CD4-positive, alpha-beta T cell (primary cell): ENCODE results near the gene METTL25B. TPM values are rescaled to one million over a fixed set of nuclear protein-coding genes. Genes with fewer than 3 reads are reported as not detected.

Experiments
- ATAC-seq: fragments of 200-7000 bp; cut with Tn5 transposase; one replicate; pipeline ENCODE4 v1.10.0; 2022; ENCODE audit warnings: mild to moderate bottlenecking; ENCODE audit not compliant: poor library complexity
- CTCF ChIA-PET: fragments of 350-600 bp; sonication (Branson Sonifier 250); formaldehyde crosslinking; loops from one replicate; lab custom pipeline; 2021; ENCODE audit warnings: antibody characterized with exemption, inconsistent platforms; lab: Charles Lee
- POLR2A ChIA-PET: fragments of 350-600 bp; sonication (Branson Sonifier 250); formaldehyde crosslinking; loops from one replicate; lab custom pipeline; 2021; ENCODE audit warnings: antibody characterized with exemption, inconsistent platforms; lab: Charles Lee
- DNase-seq, 14 experiments: peaks; one replicate each; pipeline ENCODE4 v3.0.0-alpha.2; 2013 to 2020; ENCODE audit warnings: mixed read lengths in 2 of 14
- H3K27ac ChIP-seq, 2 donors: one replicate each; pipeline versions ENCODE4 v1.5.1 to v1.7.0; 2013; ENCODE audit warnings: low read length in 2 of 2, low read depth in 1 of 2, mild to moderate bottlenecking in 1 of 2
- H3K27me3 ChIP-seq, 2 experiments: 1 replicate in 1 of 2; 2 replicates in 1 of 2; pipeline versions ENCODE4 v1.6.1 to v1.7.0; 2013; ENCODE audit warnings: low read length in 2 of 2, control low read depth in 1 of 2, mild to moderate bottlenecking in 1 of 2, moderate library complexity in 1 of 2; ENCODE audit not compliant: insufficient read depth in 2 of 2, control insufficient read depth in 1 of 2
- H3K36me3 ChIP-seq: one replicate; pipeline ENCODE4 v1.6.1; 2013; ENCODE audit warnings: low read length, control low read depth; ENCODE audit not compliant: insufficient read depth
- H3K4me1 ChIP-seq: one replicate; pipeline ENCODE4 v1.6.1; 2013; ENCODE audit warnings: low read length, control low read depth; ENCODE audit not compliant: insufficient read depth
- H3K4me3 ChIP-seq: one replicate; pipeline ENCODE4 v1.5.1; 2013; ENCODE audit warnings: mild to moderate bottlenecking, low read length, moderate library complexity
- H3K9me3 ChIP-seq, 2 experiments: 1 replicate in 1 of 2; 2 replicates in 1 of 2; pipeline versions ENCODE4 v1.6.1 to v1.7.0; 2013; ENCODE audit warnings: low read length in 2 of 2, mild to moderate bottlenecking in 2 of 2, control low read depth in 1 of 2, moderate library complexity in 1 of 2; ENCODE audit not compliant: control insufficient read depth in 1 of 2, insufficient read depth in 1 of 2
- H3K27ac Mint-ChIP-seq: one replicate; pipeline ENCODE4 v1.8.0; 2020; ENCODE audit warnings: mixed read lengths
- H3K27me3 Mint-ChIP-seq: one replicate; pipeline ENCODE4 v1.8.0; 2021; ENCODE audit warnings: mixed read lengths
- H3K36me3 Mint-ChIP-seq: one replicate; pipeline ENCODE4 v1.8.0; 2021; ENCODE audit warnings: low read depth, mixed read lengths
- H3K4me1 Mint-ChIP-seq: one replicate; pipeline ENCODE4 v1.8.0; 2021; ENCODE audit warnings: low read depth, mixed read lengths
- H3K4me3 Mint-ChIP-seq: one replicate; pipeline ENCODE4 v1.8.0; 2020; ENCODE audit warnings: mild to moderate bottlenecking, mixed read lengths
- H3K9me3 Mint-ChIP-seq: one replicate; pipeline ENCODE4 v1.8.0; 2020; ENCODE audit warnings: mixed read lengths
- CTCF ChIP-seq: fragments of 200-600 bp; IDR thresholded peaks from one replicate; pipeline ENCODE4 v1.8.0; 2022; ENCODE audit warnings: antibody characterized with exemption, mild to moderate bottlenecking
- intact Hi-C, 2 experiments: fragments of 100-400 bp; cut with DNase I in 1 of 2; cut with micrococcal nuclease in 1 of 2; formaldehyde crosslinking; loops; one replicate each; pipeline versions ENCODE4 v1.15.1 to v1.9.0; 2023 to 2025; cut with DNase I, micrococcal nuclease
- total RNA-seq, 174 experiments: library from RNA in 2 of 174; stranded (reverse) in 2 of 174; gene quantifications; one replicate each; pipeline ENCODE4 v1.2.3 and lab custom pipeline; 2021 to 2026

Gene METTL25B
- total RNA-seq, 2 experiments from 2014 or later = 10.6 to 12.0 TPM

GRCh38 chr1:156707417-156708217 lies 20.7 kb upstream of the METTL25B start:
- ATAC-seq = no peak
- no peaks in the 10 kb centered on the region for H3K9me3 Mint-ChIP-seq
- H3K4me3 Mint-ChIP-seq = peak overlapping the region; percentile 80
- H3K27me3 Mint-ChIP-seq = peaks cover 27% of the 10 kb centered on the region
- peaks cover 19 to 24% of the 10 kb centered on the region in 2 experiments for H3K27me3 ChIP-seq
- intact Hi-C loops = loop anchor here (1.0 to 2.0 kb wide), 3 partner anchors 17 to 19 kb away; no protein-coding TSS in a partner anchor
- no peak overlapping the region for H3K4me3 ChIP-seq
- no peaks in the 10 kb centered on the region for H3K9me3 ChIP-seq
- peaks cover 32% of the 10 kb centered on the region for H3K4me1 Mint-ChIP-seq
- peaks cover 35% of the 10 kb centered on the region for H3K4me1 ChIP-seq
- CTCF ChIA-PET = interaction anchor here (0.9 to 4.6 kb wide), 5 partner anchors 18 to 102 kb away, joined by 3 to 51 read pairs (median 5); partner anchors contain the start of genes ISG20L2 and METTL25B
- no peaks in the 10 kb centered on the region for H3K36me3 Mint-ChIP-seq
- POLR2A ChIA-PET = interaction anchor here (0.8 to 2.7 kb wide), 9 partner anchors 8 to 48 kb away, joined by 3 to 25 read pairs (median 8); partner anchors contain the start of genes HDGF, ISG20L2, METTL25B and MRPL24
- H3K36me3 ChIP-seq = no peaks in the 10 kb centered on the region
- TF ChIP-seq CTCF = no peak
- peak overlapping the region; percentile 77 for H3K27ac Mint-ChIP-seq
- peak in 1 of 14 experiments; percentile 18 for DNase-seq
- no peak overlapping the region for H3K27ac ChIP-seq

- H3K9me3 ChIP-seq = no peaks in the 10 kb centered on the region
- no peaks in the 10 kb centered on the region for H3K36me3 ChIP-seq
- CTCF ChIA-PET = interaction anchor here (4.2 to 4.6 kb wide), 2 partner anchors 18 to 19 kb away, joined by 43 to 51 read pairs; partner anchors contain the start of genes ISG20L2 and METTL25B
- no peak overlapping the region for H3K4me3 ChIP-seq
- intact Hi-C loops = no loop called here
- Mint-ChIP-seq H3K9me3 (no peaks in the 10 kb centered on the region), H3K27me3 (peaks cover 21% of the 10 kb centered on the region), H3K27ac (peak overlapping the region; percentile 77), H3K4me3 (peak overlapping the region; percentile 38), H3K4me1 (peaks cover 32% of the 10 kb centered on the region), H3K36me3 (no peaks in the 10 kb centered on the region)
- peaks cover 35% of the 10 kb centered on the region for H3K4me1 ChIP-seq
- no peak overlapping the region for H3K27ac ChIP-seq
- DNase-seq = no peak
- no peak for TF ChIP-seq CTCF
- ATAC-seq = no peak
- POLR2A ChIA-PET = interaction anchor here (0.8 to 1.2 kb wide), 2 partner anchors 18 to 30 kb away, joined by 3 to 4 read pairs; no protein-coding TSS in a partner anchor
- peaks cover 17 to 18% of the 10 kb centered on the region in 2 experiments for H3K27me3 ChIP-seq
Observed at GRCh38 chr1:156708218-156708661, 20.0 kb upstream of the METTL25B start.

DNA sequence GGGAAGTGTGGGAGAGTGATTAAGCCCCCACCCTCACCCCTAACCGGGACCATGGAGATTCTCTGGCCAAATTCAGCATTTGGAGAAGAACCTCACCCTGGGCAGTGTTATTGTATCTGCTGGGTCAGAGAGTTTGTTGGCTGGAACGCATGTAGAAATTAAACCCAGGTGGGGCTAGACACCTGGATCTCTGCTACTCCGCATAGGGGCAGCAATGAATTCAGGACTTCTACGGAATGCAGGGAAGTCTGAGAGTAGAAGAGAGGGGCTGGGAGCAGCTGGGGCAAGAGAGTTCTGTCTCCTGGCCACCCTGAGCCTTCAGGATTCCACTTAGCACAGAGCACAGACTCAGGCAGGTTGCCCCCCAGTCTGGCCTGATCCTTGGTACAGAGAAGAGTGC lies 19.2 kb upstream of the METTL25B start:
- ChIA-PET CTCF (no interaction called here), POLR2A (interaction anchor here (0.8 kb wide), 1 partner anchor 31 kb away, joined by 3 read pairs; no protein-coding TSS in a partner anchor)
- peaks cover 13% of the 10 kb centered on the region for H3K27me3 Mint-ChIP-seq
- peaks cover 9 to 12% of the 10 kb centered on the region in 2 experiments for H3K27me3 ChIP-seq
- H3K4me3 ChIP-seq = no peak overlapping the region
- H3K27ac Mint-ChIP-seq = no peak overlapping the region
- no peak overlapping the region for H3K4me3 Mint-ChIP-seq
- H3K36me3 Mint-ChIP-seq = no peaks in the 10 kb centered on the region
- H3K27ac ChIP-seq = no peak overlapping the region
- ATAC-seq = no peak
- no peaks in the 10 kb centered on the region for H3K36me3 ChIP-seq
- intact Hi-C loops = no loop called here
- H3K4me1 Mint-ChIP-seq = peaks cover 29% of the 10 kb centered on the region
- H3K9me3 Mint-ChIP-seq = no peaks in the 10 kb centered on the region
- no peaks in the 10 kb centered on the region for H3K9me3 ChIP-seq
- no peak for TF ChIP-seq CTCF
- H3K4me1 ChIP-seq = peaks cover 35% of the 10 kb centered on the region
- no peak for DNase-seq
